HG03060 (cell line): Measurements from ENCODE around the gene ZFP36.
A peak's percentile ranks its signal among the peaks of the same experiment; 100 is the strongest.

Experiments used
- ATAC-seq: cut with Tn5 transposase; IDR thresholded peaks from one replicate; pipeline ENCODE4 v1.9.1; 2021; ENCODE audit warnings: low read depth, moderate number of reproducible peaks; ENCODE audit not compliant: unreplicated experiment

Gene ZFP36

DNA sequence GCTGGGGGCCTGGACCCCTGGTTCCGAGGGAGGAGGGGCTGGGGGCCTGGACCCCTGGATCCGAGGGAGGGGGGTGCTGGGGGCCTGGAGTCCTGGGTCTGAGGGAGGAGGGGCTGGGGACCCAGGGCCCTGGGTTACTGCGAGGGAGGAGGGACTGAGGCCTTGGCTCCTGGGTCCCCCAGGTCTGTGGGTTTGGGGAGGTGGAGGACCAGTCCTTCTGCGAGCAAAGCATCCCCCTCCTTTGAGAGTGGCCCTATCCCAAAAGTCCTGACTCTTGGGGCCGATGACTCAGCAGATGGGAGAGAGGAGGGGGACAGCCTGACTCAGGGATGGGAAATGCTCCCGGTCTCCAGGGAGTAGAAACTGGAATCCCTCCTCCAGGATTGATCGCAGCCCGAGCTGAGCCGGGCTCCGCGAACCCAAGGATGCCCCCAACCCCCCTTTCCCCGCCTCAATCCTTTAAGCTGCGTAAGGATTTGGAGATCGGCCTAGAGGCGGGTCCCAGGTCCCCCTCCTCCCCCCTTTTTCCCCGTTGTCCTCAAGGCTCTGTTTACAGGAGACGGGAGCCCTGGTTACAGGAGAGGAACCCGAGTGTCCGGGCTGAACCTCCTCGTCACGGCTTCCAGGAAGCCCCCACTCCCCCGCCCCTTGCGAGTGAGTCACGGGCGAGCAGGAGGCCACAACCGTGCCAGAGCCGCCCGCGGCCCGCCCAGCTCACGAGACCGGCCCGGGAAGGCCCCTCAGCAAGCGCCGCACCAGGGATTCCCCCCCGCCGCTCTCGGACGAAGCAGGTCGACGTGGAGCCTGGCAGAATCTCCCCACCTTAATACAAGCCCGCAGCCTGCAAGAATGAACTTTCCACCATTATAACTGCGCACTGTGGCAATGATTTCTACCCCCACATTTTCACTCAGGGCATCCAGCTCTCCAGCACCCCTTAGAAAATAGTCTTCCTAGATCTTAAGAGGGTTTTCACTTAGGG lies 3.0 kb upstream of the ZFP36 start:
- no peak for ATAC-seq

DNA sequence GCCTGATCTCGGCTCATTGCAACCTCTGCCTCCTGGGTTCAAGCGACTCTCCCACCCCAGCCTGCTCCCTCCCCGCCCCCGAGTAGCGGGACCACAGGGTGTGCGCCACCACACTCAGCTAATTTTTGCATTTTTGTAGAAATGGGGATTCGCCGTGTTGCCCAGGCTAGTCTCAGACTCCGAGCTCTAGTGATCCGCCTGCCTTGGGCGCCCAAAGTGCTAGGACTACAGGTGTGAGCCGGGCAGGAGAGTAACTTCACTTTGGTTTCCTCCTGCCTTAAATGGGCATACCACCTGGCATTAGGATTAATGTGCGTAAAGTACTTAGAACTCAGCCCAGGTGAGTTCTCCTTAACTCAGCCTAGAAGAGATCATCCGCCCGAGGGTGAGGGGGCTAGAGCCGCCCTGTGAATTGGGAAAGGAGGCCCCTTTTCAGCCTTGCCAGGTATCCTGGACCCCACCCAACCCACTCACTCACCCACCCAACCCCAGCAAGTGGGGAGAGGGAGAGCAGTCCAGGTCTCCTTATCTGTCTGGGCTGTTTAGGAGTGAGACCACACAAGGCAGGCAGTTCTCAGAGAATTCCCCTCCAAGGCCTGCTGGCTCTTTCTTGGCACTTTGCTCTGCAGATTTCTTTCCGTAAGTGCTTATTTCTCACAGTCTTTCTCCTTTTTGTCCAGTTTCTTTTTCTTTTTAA lies 1.2 kb upstream of the ZFP36 start:
- ATAC-seq = no peak

DNA sequence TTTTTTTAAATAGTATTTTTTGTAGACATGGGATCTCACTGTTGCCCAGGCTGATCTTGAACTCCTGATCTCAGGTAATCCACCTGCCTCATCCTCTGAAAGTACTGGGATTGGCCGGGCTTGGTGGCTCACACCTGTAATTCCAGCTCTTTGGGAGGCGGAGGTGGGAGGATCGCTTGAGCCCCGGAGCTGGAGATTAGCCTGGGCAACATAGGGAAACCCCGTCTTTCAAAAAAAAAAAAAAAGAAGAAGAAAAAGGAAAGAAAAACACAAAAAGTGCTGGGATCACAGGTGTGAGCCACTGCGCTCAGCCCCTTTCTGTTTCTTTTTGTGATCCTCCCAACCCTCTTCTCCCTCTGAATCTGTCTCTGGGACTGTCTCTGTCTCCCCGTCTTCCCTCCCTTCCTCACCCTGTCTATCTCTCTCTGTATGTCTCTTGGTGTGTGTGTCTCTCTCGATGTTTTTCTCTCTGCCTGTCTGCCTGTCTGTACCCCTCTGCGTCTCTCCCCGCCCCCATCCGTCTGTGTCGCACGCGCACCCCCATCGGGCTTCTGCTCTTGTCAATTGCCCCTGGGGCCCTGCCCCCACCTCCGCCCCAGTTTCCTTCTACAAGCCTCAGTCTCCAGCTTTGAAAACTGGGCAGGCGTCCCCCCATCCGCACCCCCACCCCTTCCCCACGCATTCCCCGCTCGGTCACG lies 540 bp upstream of the ZFP36 start:
- no peak for ATAC-seq

- ATAC-seq = no peak
These were observed 688 bp downstream of the ZFP36 start for GRCh38 chr19:39407410-39407659.

DNA sequence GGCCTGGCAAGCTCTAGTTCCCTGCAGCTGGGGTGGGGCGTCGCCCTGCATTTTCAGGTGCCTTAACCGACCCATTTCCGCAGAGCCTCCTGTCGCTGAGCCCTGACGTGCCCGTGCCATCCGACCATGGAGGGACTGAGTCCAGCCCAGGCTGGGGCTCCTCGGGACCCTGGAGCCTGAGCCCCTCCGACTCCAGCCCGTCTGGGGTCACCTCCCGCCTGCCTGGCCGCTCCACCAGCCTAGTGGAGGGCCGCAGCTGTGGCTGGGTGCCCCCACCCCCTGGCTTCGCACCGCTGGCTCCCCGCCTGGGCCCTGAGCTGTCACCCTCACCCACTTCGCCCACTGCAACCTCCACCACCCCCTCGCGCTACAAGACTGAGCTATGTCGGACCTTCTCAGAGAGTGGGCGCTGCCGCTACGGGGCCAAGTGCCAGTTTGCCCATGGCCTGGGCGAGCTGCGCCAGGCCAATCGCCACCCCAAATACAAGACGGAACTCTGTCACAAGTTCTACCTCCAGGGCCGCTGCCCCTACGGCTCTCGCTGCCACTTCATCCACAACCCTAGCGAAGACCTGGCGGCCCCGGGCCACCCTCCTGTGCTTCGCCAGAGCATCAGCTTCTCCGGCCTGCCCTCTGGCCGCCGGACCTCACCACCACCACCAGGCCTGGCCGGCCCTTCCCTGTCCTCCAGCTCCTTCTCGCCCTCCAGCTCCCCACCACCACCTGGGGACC lies 1.2 kb downstream of the ZFP36 start:
- no peak for ATAC-seq

DNA sequence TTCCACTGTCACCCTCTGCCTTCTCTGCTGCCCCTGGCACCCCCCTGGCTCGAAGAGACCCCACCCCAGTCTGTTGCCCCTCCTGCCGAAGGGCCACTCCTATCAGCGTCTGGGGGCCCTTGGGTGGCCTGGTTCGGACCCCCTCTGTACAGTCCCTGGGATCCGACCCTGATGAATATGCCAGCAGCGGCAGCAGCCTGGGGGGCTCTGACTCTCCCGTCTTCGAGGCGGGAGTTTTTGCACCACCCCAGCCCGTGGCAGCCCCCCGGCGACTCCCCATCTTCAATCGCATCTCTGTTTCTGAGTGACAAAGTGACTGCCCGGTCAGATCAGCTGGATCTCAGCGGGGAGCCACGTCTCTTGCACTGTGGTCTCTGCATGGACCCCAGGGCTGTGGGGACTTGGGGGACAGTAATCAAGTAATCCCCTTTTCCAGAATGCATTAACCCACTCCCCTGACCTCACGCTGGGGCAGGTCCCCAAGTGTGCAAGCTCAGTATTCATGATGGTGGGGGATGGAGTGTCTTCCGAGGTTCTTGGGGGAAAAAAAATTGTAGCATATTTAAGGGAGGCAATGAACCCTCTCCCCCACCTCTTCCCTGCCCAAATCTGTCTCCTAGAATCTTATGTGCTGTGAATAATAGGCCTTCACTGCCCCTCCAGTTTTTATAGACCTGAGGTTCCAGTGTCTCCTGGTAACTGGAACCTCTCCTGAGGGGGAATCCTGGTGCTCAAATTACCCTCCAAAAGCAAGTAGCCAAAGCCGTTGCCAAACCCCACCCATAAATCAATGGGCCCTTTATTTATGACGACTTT lies 2.0 kb downstream of the ZFP36 start:
- ATAC-seq = no peak

DNA sequence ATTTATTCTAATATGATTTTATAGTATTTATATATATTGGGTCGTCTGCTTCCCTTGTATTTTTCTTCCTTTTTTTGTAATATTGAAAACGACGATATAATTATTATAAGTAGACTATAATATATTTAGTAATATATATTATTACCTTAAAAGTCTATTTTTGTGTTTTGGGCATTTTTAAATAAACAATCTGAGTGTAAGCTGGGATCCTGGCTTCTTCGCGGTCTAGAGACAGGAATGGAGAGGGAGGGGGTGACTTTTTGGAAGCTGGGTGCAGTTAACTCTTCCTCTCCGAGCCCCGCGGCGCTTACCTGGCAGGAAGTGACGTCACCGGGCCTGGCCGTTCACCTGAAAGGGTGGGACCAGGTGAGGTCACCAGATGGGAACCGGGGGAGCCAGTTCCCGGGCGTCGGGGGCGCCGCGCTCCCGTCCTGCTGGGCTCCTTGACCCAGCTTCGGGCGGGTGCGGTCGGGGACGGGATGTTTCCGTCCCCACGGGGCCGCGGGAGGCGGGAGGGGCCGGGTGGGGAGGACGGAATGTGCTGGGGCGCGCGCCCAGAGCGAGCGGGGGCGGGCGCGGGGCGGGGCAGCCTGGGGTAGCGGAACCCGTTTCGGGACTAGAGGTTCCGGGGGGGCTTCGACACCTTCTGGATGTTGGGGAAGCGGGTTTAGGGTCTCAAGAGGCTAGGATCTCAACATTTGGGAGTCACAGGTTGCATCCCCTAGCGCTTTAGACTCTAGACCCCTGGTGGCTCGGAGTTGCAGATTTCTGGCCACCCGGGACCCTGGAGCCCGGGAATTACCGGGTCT lies 2.8 kb downstream of the ZFP36 start:
- ATAC-seq = no peak

DNA sequence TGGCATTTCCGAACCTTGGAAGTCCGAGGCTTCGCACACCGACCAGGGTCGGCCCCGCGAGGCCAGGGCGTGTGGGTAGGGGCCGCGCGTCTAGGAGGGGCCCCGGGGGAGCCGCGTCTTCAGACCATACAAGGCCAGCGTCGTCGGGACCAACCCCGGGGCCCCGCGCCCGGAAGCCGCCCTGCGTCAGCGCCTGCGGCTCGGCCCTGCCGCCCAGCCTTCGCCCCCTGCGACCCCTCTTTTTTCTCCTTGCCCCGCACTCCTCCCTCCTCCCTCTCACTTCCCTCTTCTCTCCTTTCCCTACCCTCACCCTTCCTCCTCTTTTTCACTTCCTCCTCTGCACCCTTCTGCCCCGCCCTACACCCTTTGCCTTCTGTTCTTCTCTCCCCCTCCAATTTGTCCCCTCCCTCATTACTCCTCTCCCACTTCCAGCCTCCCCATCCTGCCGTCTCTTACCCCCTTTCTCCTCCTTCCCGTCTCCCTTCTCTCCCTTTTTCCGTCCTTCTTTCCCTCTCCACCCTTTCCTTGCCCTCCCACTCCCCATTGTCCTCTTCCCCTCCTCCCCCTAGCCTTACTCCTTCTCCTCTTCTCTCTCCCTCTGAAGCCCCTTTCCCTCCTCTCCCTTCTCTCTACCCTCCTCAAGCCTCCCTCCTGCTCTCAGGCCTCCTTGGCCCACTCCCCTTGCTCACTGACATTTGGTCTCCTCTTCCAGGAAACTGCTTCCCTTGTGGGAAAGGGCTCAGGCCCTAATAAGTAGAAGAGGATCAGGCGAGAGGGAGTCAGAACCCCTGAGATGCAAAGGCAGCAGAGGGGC lies 3.6 kb downstream of the ZFP36 start:
- ATAC-seq = no peak

- ATAC-seq = no peak
These were observed 4.1 kb downstream of the ZFP36 start for GRCh38 chr19:39410831-39411080.

- ATAC-seq = no peak
These were observed 4.6 kb downstream of the ZFP36 start for GRCh38 chr19:39411081-39411831.

DNA sequence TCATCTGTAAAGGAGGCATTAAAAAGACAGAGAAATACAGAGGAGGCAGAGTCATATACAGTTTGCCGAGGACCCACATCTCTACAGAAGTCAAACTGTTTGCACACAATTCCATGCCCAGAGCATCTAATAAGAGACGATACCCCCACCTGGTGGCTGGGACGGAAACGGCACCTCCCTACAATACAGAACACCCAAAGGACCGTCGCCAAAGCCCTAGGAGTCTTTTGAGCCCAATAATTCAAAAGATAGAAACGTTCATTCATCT lies 5.1 kb downstream of the ZFP36 start:
- ATAC-seq = peak; percentile 20

GRCh38 chr19:39412100-39412866 lies 5.6 kb downstream of the ZFP36 start, which contains the start of gene PLEKHG2:
TSS of gene PLEKHG2 (plus strand) at chr19:39412669. CDS start at chr19:39414087, 1,418 bp downstream.
- peak; percentile 50 for ATAC-seq

DNA sequence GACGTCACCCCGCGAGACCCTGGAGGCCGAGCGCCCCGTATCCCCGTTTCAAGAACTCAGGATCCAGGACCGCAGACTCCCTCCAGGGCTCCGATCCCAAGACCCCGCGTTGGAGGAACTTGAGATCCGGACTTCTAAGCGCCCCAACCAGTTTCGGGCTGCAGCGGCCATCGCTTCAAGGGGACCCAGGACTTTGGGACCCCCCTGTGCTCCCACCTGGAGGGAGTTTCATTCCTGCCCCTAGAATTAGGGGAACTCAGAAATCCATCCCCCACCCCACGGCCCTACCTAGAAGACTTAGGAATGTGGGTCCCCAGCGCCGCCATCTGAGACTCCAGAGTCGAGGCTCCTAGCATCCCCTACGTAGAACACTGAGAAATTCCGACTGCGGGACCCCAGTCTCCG lies 6.2 kb downstream of the ZFP36 start:
- ATAC-seq = no peak

DNA sequence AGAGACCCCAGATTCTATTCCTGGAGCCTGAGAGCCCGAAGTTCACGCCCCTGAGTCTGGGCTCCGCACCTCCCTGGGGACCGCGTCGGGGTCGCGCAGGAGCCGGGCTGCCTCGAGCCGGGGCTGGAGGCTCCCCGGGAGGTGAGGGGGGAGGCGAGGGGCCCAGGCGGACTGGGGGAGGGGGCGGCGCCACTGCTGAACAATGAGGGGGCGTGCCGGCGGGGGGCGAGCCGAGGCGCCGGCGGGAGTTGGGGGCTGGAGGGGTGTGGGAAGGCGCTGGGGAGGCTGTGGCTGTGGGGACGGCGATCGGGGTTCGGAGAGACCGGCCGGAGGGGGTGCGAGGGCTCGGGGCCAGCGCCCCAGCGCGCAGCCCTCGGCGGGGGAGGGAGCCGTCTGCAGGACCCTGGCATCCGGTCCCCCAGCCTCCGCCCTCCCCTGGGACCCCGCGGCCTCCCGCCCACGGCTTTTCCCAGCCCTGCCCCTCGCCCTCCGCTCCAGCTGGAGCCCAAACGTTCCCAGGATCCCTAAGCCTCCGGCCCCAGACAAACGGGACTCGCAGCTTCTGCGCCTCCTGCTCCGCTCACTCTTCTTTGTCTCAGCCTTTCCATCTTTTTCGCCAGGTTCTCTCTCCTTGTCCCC lies 6.7 kb downstream of the ZFP36 start:
- ATAC-seq = no peak

- no peak for ATAC-seq
These were observed 7.4 kb downstream of the ZFP36 start for GRCh38 chr19:39413911-39414608.
